ENCODE measurements around the gene SHROOM1. TPM values are rescaled to one million over a fixed set of nuclear protein-coding genes. Genes with fewer than 3 reads are reported as not detected.

Gene SHROOM1
- total and polyA plus RNA-seq, 12 donors, result 1.3 to 18.3 (median 5.3) TPM

DNA sequence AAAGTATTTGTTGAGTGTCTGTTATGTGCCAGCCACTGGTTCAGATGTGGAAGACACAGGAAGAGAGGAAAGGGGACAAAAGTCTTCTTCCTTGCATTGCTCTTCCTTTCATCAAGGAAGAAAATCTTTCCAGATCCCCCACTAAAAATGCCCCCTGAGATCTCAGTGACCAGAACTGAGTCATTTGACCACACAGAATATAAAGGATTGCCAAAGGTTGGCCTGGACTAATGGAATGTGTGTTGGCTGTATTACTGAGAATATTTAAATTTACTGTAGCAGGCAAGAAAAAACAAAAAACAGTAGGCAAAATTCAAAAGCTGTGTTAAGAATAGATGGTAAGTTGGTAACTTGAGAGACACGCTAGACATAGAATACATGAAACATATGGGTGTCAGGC is 43.4 kb downstream of the SHROOM1 start:
- no peak for DNase-seq
- H3K9me3 ChIP-seq (replicated peaks in 1 of 3), result no peaks in the 10 kb centered on the region
- H3K4me1 ChIP-seq (replicated peaks in 1 of 2), result no peaks in the 10 kb centered on the region
- H3K4me3 ChIP-seq, result no peak overlapping the region
- H3K36me3 ChIP-seq (replicated peaks in 1 of 2), result no peaks in the 10 kb centered on the region
- intact Hi-C loops (cut with DNase I), result no loop called here
- TF ChIP-seq, protein P1, sequence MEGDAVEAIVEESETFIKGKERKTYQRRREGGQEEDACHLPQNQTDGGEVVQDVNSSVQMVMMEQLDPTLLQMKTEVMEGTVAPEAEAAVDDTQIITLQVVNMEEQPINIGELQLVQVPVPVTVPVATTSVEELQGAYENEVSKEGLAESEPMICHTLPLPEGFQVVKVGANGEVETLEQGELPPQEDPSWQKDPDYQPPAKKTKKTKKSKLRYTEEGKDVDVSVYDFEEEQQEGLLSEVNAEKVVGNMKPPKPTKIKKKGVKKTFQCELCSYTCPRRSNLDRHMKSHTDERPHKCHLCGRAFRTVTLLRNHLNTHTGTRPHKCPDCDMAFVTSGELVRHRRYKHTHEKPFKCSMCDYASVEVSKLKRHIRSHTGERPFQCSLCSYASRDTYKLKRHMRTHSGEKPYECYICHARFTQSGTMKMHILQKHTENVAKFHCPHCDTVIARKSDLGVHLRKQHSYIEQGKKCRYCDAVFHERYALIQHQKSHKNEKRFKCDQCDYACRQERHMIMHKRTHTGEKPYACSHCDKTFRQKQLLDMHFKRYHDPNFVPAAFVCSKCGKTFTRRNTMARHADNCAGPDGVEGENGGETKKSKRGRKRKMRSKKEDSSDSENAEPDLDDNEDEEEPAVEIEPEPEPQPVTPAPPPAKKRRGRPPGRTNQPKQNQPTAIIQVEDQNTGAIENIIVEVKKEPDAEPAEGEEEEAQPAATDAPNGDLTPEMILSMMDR (IDR thresholded peaks at IDR 0.05), result no peak
- TF ChIP-seq POLR2A (IDR thresholded peaks at IDR 0.05), result no peak
- WGBS, 4 donors, result 93 to 100% (median 96%) methylated on average over 1 of the region's 1 CpG
- H3K27me3 ChIP-seq, result no peaks in the 10 kb centered on the region
- no peak overlapping the region for H3K27ac ChIP-seq

DNA sequence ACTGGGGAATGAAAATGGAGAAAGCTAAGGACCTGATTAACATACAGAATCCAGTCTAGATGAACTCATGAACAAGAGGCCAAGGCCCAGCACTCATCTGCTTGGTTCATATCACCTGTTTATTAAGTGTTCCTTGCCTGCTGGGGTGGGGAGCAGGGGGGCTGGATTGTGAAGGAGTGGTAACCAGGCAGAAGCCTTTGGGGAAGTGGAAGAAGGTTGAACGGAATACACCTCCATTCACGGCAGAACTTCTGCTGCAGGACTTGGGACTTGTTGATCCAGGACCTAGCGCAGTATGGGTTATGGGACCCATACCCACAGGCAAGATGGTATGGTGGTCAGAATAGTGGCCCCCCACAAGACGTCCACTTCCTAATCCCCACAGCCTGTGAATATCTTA is 44.6 kb downstream of the SHROOM1 start:
- WGBS, 4 donors, result 81 to 98% (median 90%) methylated on average over 4 of the region's 4 CpGs
- intact Hi-C loops (cut with DNase I), result no loop called here
- TF ChIP-seq, protein P1 (IDR thresholded peaks at IDR 0.05), result no peak
- TF ChIP-seq POLR2A (IDR thresholded peaks at IDR 0.05), result no peak
- Histone ChIP-seq H3K4me1 (replicated peaks in 1 of 2) (no peaks in the 10 kb centered on the region), H3K27me3 (no peaks in the 10 kb centered on the region), H3K27ac (no peak overlapping the region), H3K4me3 (no peak overlapping the region), H3K9me3 (replicated peaks in 1 of 3) (no peaks in the 10 kb centered on the region), H3K36me3 (replicated peaks in 1 of 2) (no peaks in the 10 kb centered on the region)
- DNase-seq, result no peak

DNA sequence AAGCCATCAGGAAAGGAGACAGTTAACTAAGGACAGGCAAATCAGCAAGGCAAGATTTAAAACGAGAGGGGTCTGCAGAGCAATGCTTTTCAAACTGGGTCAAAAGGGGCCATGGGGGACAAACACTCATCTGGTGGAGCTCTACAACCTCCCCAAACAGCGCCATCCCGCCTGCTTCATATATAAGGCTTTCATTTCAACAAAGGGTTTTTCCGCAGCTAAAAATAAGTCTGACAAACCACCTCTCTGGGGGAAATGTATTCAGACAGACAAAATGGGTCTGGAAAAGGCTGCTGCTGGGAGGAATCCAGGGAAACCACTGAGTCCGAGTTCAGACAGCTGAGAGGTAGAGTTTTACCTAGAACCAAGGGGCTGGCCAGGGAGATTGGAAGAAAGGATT is 45.1 kb downstream of the SHROOM1 start:
- no peaks in the 10 kb centered on the region for H3K9me3 ChIP-seq (replicated peaks in 1 of 3)
- 73 to 78% (median 74%) methylated on average over 5 of the region's 5 CpGs for WGBS, 4 donors
- no peaks in the 10 kb centered on the region for H3K4me1 ChIP-seq (replicated peaks in 1 of 2)
- DNase-seq, result no peak
- H3K27me3 ChIP-seq, result no peaks in the 10 kb centered on the region
- intact Hi-C loops (cut with DNase I), result no loop called here
- no peak overlapping the region for H3K4me3 ChIP-seq
- H3K27ac ChIP-seq, result no peak overlapping the region
- no peak for TF ChIP-seq POLR2A (IDR thresholded peaks at IDR 0.05)
- TF ChIP-seq, protein P1 (IDR thresholded peaks at IDR 0.05), result no peak
- no peaks in the 10 kb centered on the region for H3K36me3 ChIP-seq (replicated peaks in 1 of 2)

DNA sequence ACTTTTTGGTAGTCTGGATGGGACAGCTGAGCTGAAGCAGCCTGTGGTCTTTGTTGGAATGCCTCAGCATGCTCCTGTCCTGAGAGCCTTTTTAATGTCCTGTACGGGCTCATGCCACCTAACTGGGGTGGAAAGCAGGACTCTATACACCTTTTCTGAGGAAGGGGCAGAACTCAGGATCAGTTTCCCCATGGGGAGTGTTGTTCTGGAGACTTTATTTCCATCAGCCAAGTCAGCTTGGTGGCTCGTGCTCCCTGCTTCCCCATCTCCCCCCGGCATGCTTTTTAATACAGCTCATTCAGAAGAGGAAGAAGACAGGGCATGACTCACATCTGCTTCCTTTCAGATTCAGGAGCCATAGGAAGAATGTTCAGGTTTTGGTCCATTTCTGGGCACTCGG is 48.3 kb downstream of the SHROOM1 start:
- 56 to 61% (median 58%) methylated on average over 4 of the region's 4 CpGs for WGBS, 4 donors
- Histone ChIP-seq H3K4me3 (no peak overlapping the region), H3K27ac (no peak overlapping the region), H3K27me3 (no peaks in the 10 kb centered on the region), H3K4me1 (replicated peaks in 1 of 2) (peaks cover 4 to 7% of the 10 kb centered on the region in 2 donors), H3K9me3 (replicated peaks in 1 of 3) (no peaks in the 10 kb centered on the region), H3K36me3 (replicated peaks in 1 of 2) (no peaks in the 10 kb centered on the region)
- no peak for TF ChIP-seq POLR2A (IDR thresholded peaks at IDR 0.05)
- TF ChIP-seq, protein P1 (IDR thresholded peaks at IDR 0.05), result no peak
- peak in 1 of 7 donors; percentile 45 for DNase-seq
- intact Hi-C loops (cut with DNase I), result no loop called here
